ENCODE data around the gene PLPP3.

PLPP3 gene

DNA sequence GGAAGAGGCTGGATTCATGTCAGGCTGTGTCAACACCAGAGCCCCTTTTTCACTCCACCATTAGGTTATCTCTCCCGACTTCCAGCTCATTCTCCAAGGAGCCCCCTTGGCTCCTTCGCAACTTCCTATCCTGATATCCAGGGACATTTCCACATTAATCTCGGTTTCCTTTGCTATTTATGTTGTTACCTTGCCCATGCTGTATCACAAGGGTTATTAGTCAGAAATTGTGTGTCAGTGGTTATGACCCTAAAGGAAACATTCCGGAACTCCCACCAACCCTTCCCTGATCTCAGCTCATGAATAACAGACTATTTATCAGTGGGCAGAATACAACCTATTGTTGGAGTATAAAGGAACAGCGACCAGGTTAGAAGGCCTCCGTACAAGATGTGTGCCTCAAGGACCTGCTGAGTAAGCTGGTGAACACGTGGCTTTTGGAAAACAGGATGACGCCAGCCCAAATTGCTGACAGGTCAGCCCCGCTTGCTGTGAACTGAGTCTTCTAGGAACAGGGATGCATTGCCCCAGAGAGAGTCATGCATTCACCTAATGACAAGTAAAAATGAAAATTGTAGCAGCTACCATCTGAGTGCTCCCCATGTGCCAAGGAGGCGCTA lies 121.5 kb downstream of the PLPP3 start:
- TF ChIP-seq CTCF (IDR thresholded peaks at IDR 0.05; ENCODE audit: low read depth, low read length, missing control alignments) = no peak
- H3K4me3 ChIP-seq (replicated peaks; ENCODE audit: low read depth, low read length) = no peak overlapping the region
- no peak for DNase-seq (ENCODE audit: extremely low read depth, low read depth)

GRCh38 chr1:56456435-56457101 lies 122.8 kb downstream of the PLPP3 start:
- no peak overlapping the region for H3K4me3 ChIP-seq (replicated peaks; ENCODE audit: low read depth, low read length)
- DNase-seq (ENCODE audit: extremely low read depth, low read depth) = no peak
- TF ChIP-seq CTCF (IDR thresholded peaks at IDR 0.05; ENCODE audit: low read depth, low read length, missing control alignments) = no peak

DNA sequence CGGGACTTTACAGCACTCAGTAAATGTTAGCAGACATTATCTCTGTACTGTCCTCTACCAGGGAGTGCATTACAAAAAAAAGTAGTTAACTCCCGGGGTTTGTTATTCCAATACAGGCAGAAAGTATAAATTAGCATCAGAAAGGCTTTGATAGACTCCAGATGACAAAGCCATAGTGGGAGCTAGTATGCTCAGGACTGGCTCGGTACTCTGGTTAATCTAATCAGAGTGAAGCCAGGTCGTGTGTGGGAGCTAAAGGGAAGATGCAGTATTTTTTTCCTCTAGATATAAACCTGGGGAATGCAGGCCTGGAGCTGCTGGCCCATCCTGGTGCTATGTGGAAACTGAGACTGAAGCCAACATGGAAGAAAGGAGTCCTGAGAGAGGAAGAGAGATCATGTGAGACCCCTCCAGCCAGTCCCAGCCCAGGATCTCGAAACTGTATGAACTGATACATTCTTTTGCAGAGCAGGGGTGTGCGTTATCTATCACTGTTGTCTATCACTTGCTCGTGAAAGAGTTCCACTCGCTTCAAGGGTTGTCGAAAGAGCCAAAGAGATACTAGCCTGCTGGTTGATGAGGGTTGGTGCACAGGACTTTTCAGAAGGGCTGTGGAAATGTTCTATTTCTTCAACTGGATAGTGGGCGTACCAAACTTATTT lies 125.8 kb downstream of the PLPP3 start:
- no peak overlapping the region for H3K4me3 ChIP-seq (replicated peaks; ENCODE audit: low read depth, low read length)
- no peak for TF ChIP-seq CTCF (IDR thresholded peaks at IDR 0.05; ENCODE audit: low read depth, low read length, missing control alignments)
- no peak for DNase-seq (ENCODE audit: extremely low read depth, low read depth)

- no peak for DNase-seq (ENCODE audit: extremely low read depth, low read depth)
- TF ChIP-seq CTCF (IDR thresholded peaks at IDR 0.05; ENCODE audit: low read depth, low read length, missing control alignments) = no peak
- no peak overlapping the region for H3K4me3 ChIP-seq (replicated peaks; ENCODE audit: low read depth, low read length)
Observed at GRCh38 chr1:56453016-56453415, 126.3 kb downstream of the PLPP3 start.

GRCh38 chr1:56452027-56453011 lies 127.0 kb downstream of the PLPP3 start:
- TF ChIP-seq CTCF (IDR thresholded peaks at IDR 0.05; ENCODE audit: low read depth, low read length, missing control alignments) = no peak
- no peak for DNase-seq (ENCODE audit: extremely low read depth, low read depth)
- H3K4me3 ChIP-seq (replicated peaks; ENCODE audit: low read depth, low read length) = no peak overlapping the region

DNA sequence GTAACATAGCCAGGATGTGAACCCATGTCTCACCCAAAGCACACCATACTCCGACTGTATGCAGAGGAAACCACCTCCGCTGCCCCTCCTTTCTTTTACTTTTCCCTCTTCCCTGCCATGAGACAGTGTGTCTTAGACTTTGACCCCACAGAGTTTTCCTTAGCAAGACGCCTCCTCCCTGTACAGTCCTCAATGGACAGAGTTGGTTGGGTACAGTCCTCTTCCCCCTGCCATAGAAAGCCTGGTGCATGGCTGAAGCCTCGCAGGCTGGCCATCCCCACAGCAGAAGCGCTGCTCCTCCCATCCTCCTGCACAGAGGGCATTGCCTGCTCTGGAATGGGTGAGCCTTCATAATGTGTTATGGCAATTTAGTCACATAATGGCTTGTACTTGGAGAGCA lies 127.9 kb downstream of the PLPP3 start:
- no peak for DNase-seq (ENCODE audit: extremely low read depth, low read depth)
- H3K4me3 ChIP-seq (replicated peaks; ENCODE audit: low read depth, low read length) = no peak overlapping the region
- no peak for TF ChIP-seq CTCF (IDR thresholded peaks at IDR 0.05; ENCODE audit: low read depth, low read length, missing control alignments)
